ENCODE results near the gene SLC39A9.

SLC39A9 gene

GRCh38 chr14:69392481-69392880 lies 6.0 kb upstream of the SLC39A9 start:
- Histone ChIP-seq H3K4me1 (ENCODE audit: control insufficient read depth, insufficient read depth, low read length) (0 out of 2 replicates have a peak, but pooled peaks cover 3% of the 10 kb centered on the region), H3K27ac (ENCODE audit: extremely low read depth, low read depth, low read length) (no peak overlapping the region), H3K4me3 (ENCODE audit: low read depth, low read length) (no peak overlapping the region), H3K36me3 (ENCODE audit: control insufficient read depth in 2 of 2, insufficient read depth in 1 of 2, low read length in 2 of 2) (peaks cover 86 to 90% of the 10 kb centered on the region in 2 experiments), H3K9me3 (ENCODE audit: control insufficient read depth, insufficient read depth, low read depth, low read length) (no peaks in the 10 kb centered on the region)
- POLR2A ChIA-PET, result no interaction called here
- CTCF ChIA-PET, result no interaction called here
- TF ChIP-seq ZBTB26 (tag by site-specific recombination; optimal IDR thresholded peaks at IDR 0.05) (no peak), GLI2 (tag by site-specific recombination; IDR thresholded peaks at IDR 0.05; ENCODE audit: borderline replicate concordance, low read depth) (no peak), ZNF133 (tag by site-specific recombination; IDR thresholded peaks at IDR 0.05) (no peak), AEBP2 (tag by site-specific recombination; IDR thresholded peaks at IDR 0.05; ENCODE audit: borderline replicate concordance) (no peak), GFI1B (tag by site-specific recombination; IDR thresholded peaks at IDR 0.05) (no peak), HIC1 (tag by site-specific recombination; IDR thresholded peaks at IDR 0.05) (no peak), PRDM10 (tag by site-specific recombination; IDR thresholded peaks at IDR 0.05) (no peak), SETDB1 (IDR thresholded peaks at IDR 0.05; ENCODE audit: insufficient read length, low read length) (no peak), MZF1 (tag by site-specific recombination; IDR thresholded peaks at IDR 0.05; ENCODE audit: borderline replicate concordance) (no peak), ZBTB44 (tag by site-specific recombination; IDR thresholded peaks at IDR 0.05) (no peak), ZNF112 (tag by site-specific recombination; IDR thresholded peaks at IDR 0.05) (no peak), EGR2 (tag by site-specific recombination; IDR thresholded peaks at IDR 0.05; ENCODE audit: low read depth) (no peak), PRDM2 (tag by site-specific recombination; IDR thresholded peaks at IDR 0.05; ENCODE audit: borderline replicate concordance) (no peak), ZSCAN18 (tag by site-specific recombination; IDR thresholded peaks at IDR 0.05) (no peak), ZNF37A (tag by site-specific recombination; IDR thresholded peaks at IDR 0.05) (no peak), BCL11A (tag by site-specific recombination; IDR thresholded peaks at IDR 0.05; ENCODE audit: low read depth) (no peak), SP7 (tag by site-specific recombination; IDR thresholded peaks at IDR 0.05) (no peak)

All from HEK293 (cell line).